ENCODE results near the gene APOBEC3G.
"Not testable (repeated sequence)": the region's sequence is repeated elsewhere in the genome, so short reads cannot be mapped to it uniquely, and the experiment has no call there.

APOBEC3G gene

GRCh38 chr22:39068033-39068785 is 8.9 kb upstream of the APOBEC3G start:
- no peak for DNase-seq

GRCh38 chr22:39070186-39070585 is 6.9 kb upstream of the APOBEC3G start:
- DNase-seq: no peak

GRCh38 chr22:39072581-39072981 is 4.5 kb upstream of the APOBEC3G start:
- DNase-seq: not testable (repeated sequence)

GRCh38 chr22:39073981-39074380 is 3.1 kb upstream of the APOBEC3G start:
- no peak for DNase-seq

DNA sequence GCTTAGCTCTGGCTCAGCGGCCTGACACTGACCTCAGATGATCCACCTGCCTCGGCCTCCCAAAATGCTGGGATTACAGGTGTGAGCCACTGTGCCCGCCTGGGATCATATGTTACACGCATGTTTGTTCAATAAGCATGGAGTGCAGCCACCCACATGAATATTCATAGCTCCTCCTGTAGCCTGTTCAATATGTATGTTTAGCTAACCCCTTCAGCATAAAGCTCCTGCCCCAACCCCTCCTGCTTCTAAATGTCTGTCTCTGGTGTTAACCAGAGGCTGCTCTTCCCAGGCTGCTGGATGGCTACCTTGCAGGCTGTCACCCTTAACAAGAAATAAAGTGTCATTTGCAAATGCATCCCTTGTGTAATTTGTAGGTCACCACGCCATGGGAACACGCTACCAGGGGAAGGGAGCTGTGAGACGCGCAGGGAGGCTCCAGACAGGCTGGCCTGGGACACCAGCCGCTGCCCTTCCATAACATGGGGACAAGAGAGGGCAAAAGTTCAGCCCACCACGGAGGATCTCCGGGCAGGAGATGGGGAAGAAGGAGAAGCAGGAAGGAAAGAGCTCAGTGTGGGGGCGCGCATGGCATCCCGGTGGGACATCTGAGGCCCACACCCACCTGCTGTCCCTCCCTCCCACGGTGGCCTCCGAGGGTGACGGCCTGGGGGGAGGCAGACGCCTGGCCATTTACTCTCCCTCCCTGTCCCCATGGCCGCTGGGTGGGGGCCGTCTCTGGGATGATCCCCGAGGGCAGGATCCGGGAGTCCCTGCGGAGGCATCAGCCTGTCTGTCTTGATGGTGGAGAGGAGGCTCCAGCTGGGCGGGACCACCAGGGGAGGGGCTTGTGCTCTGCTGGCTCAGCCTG is 685 bp upstream of the APOBEC3G start:
- DNase-seq: not testable (repeated sequence)

- not testable (repeated sequence) for DNase-seq
These were observed 837 bp downstream of the APOBEC3G start for GRCh38 chr22:39077912-39078311.

GRCh38 chr22:39078329-39078728 is 1.3 kb downstream of the APOBEC3G start:
- DNase-seq: no peak

DNA sequence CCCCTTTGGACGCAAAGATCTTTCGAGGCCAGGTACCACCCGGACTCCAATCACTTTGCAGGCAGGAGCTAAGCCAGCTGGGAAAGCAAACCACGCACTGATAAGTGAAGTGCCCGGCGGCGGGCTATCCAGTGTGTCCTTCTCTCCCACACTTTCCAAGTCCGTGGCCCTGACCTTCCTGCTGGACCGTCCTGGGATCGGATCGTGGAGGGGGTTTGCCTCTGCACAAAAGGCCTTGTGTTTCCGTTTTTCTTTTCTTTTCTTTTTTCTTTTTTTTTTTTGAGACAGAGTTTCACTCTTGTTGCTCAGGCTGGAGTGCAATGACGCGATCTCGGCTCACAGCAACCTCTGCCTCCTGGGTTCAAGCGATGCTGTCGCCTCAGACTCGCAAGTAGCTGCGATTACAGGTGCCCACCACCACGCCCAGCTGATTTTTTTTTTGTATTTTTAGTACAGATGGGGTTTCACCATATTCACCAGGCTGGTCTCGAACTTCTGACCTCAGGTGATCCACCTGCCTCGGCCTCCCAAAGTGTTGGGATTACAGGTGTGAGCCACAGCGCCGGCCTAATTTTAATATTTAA is 2.1 kb downstream of the APOBEC3G start:
- DNase-seq: not testable (repeated sequence)

DNA sequence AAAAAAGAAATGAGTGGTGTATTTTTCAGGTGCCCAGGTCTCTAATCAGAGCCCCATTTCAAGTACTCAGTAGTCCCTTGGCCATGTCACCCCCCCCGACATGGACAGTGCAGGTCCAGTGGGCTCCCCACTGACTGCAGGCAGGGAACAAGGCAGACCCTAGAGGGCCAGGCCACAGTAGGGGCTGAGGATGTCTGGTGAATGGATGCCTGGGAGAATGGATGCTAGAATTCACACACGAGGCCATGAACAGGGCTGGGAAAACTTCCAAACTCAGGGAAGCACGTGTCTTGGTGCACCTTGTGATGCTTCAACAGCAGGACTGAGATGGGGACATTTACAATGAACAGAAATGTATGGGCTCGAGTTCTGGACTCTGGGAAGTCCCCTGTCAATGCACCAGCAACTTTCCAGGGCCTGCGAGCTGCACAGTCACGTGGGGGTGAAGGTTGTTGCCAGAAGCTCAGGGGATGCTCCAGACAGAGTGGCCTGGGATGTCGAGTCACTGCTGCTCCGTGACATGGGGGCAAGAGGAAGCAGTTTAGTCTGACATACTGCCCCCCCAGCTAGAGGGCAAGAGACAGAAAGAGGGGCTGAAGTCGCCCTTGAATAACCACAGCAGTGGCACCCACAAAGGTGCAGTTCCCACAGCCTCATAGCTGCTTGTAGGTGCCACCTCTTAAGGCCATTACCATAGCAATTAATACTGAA is 3.1 kb downstream of the APOBEC3G start:
- no peak for DNase-seq

DNA sequence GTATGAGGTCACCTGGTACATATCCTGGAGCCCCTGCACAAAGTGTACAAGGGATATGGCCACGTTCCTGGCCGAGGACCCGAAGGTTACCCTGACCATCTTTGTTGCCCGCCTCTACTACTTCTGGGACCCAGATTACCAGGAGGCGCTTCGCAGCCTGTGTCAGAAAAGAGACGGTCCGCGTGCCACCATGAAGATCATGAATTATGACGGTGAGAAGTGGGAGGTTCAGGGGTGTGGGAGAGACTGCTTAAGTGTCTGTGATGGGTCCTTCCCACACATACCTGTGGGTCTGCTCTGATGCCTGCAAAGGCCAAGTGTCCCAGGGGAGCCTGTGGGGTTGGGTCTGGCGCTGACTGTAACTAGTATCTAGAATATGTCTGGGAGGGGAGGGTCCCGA is 3.9 kb downstream of the APOBEC3G start:
- no peak for DNase-seq

GRCh38 chr22:39081598-39081997 is 4.5 kb downstream of the APOBEC3G start:
- DNase-seq: no peak

DNA sequence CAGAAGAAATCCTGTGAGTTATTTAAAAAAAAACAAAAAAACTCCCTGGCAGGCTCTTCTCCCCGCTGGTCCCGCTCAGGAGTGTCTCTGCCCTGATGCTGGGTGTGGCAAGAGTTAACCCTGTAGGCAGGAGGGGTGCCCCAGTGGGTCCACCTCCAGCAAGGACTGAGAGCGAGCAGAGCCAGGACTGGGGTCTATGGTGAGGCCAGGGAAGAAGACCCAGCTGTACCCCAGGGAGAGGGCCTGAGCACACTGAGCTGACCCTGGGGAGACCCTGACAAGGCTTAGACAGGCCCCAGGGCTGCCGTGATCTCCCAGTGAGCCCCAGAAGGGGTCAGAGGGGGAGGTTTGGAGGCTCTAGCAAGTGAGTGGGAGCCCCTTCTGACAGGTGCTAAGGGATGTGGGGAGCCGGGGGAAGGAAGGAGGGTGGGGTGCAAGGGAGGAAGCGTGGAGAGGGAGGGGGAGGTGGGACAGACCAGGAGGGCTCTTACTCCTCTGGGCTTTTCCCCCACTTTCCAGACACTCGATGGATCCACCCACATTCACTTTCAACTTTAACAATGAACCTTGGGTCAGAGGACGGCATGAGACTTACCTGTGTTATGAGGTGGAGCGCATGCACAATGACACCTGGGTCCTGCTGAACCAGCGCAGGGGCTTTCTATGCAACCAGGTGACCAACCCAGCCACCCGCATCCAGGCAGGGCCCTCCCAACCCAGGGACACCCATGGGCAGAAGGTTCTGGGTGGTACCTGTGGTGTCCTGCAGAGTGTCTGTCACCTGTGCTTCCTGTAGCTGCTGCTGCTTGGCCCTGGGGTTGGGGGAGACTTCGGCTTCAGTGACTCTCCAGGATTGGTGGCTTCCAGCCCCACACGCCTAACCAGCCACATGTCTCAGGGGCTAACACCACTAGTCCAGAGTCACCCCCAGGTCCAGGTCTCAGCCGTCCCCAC is 6.4 kb downstream of the APOBEC3G start:
- DNase-seq: no peak

GRCh38 chr22:39084666-39085065 is 7.6 kb downstream of the APOBEC3G start:
- no peak for DNase-seq

- DNase-seq: no peak
These were observed 10.0 kb downstream of the APOBEC3G start for GRCh38 chr22:39087098-39087497.

DNA sequence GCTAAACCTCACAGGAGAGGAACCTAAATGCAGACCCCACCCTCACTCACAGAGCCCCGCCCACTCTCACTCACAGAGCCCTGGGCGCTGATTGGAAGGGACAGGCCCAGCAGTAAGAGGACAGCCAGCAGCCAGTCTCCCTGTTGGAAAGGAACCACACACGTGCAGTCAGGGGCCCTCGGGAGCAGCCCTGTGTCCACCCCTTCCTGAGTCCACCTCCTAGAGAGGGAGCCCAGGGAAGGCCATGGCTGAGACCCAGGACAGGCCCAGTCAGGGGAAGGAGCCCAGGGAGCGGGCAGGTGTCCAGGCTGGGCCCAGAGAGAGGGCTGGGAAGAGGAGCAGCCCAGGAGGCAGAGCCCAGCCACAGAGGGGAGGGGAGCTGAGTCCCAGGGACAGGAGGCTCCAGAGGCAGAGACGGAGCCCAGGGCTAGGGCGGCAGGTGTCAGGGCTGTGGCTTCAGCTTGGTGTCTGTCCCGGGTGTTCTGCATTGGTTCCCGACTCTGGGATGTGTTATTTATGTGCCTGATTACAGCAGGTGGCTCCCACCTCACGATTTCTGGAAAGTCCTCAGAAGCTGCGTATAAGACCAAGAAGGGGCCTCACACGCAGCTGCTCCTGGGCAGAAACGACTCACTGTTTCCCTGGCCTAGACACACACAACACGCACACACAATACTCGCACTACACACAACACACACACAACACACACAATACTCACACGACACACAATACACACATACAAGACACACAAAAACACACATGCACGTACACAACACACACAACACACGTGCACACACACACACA is 11.0 kb downstream of the APOBEC3G start:
- no peak for DNase-seq

DNA sequence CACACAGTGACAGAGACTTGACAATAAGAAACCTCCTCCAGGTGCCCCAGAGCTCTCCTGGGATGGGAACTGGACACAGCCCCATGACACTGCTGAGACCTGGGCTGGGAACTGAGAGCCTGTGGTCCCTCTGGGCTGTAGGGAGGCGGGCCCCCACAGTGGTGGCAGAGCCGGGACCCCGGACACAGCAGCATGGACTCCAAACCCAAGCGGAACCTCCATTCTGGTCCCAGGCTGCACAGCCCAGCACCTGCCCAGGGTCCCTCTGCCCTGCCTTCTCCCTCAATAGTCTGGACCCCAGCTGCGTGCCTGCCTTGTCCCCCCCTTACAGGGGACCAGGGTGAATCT is 11.6 kb downstream of the APOBEC3G start:
- no peak for DNase-seq

GRCh38 chr22:39089928-39090327 is 12.9 kb downstream of the APOBEC3G start:
- no peak for DNase-seq

GRCh38 chr22:39090426-39091064 is 13.5 kb downstream of the APOBEC3G start:
- peak; percentile 89 for DNase-seq

DNA sequence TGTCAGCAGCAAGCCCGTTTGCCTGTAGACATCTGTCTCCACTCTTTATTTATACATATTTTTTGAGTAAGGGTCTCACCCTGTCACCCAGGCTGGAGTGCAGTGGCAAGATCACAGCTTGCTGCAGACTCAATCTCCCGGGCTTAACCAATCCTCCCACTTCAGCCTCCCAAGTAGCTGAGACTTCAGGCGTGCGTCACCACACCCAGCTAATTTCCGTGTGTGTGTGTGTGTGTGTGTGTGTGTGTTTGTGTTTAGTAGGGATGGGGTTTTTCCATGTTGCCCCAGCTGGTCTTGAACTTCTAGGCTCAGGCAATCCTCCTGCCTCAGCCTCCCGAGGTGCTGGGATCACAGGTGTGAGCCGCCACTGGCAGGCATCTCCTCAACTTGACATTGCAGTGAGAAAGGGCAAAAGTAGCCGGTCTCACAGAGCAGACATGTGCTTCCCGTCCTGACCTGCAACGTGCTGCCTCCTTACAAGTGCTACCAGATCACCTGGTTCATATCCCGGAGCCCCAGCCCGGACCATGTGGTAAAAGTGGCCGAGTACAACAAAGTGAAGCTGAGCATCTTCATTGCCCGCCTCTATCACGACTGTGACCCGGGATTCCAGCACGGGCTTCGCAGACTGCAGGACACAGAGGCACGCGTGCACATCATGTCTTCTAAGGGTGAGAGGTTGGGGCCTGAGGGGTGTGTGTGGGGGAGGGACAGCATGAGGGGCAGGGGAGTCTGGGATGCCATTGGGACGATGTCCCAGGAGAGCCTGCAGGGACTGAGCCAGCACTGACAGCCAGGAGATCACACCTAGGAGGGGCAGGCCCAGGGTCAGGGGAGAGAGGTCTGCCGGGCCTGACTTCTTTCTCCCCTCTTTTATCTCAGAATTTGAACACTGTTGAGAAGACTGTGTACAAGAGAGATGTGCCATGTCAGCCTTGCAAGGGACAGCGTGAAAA is 14.3 kb downstream of the APOBEC3G start:
- no peak for DNase-seq
